Activated CD4-positive, alpha-beta T cell treated with anti-CD3 and anti-CD28 coated beads for 36 hours (primary cell): ENCODE results near the gene LY6G6D. TPM values are rescaled to one million over a fixed set of nuclear protein-coding genes. Genes with fewer than 3 reads are reported as not detected.

ENCODE experiments used
- ATAC-seq: fragments of 200-7000 bp; cut with Tn5 transposase; one replicate; pipeline ENCODE4 v1.10.0; 2021; ENCODE audit warnings: mild to moderate bottlenecking, moderate library complexity
- CTCF ChIA-PET: fragments of 350-600 bp; sonication (Branson Sonifier 250); formaldehyde crosslinking; loops from one replicate; lab custom pipeline; 2021; ENCODE audit warnings: antibody characterized with exemption; lab: Charles Lee
- POLR2A ChIA-PET: fragments of 350-600 bp; sonication (Branson Sonifier 250); formaldehyde crosslinking; loops from one replicate; lab custom pipeline; 2021; ENCODE audit warnings: antibody characterized with exemption, inconsistent platforms; lab: Charles Lee
- DNase-seq: peaks from one replicate; pipeline ENCODE4 v3.0.0-alpha.2; 2020
- H3K27ac Mint-ChIP-seq: one replicate; pipeline ENCODE4 v1.8.0; 2021; ENCODE audit warnings: mixed read lengths
- H3K27me3 Mint-ChIP-seq: one replicate; pipeline ENCODE4 v1.8.0; 2021; ENCODE audit warnings: mixed read lengths
- H3K36me3 Mint-ChIP-seq: one replicate; pipeline ENCODE4 v1.8.0; 2021; ENCODE audit warnings: low read depth, mixed read lengths
- H3K4me1 Mint-ChIP-seq: one replicate; pipeline ENCODE4 v1.8.0; 2021; ENCODE audit warnings: mixed read lengths
- H3K4me3 Mint-ChIP-seq: one replicate; pipeline ENCODE4 v1.8.0; 2021; ENCODE audit warnings: mild to moderate bottlenecking, moderate library complexity, mixed read lengths
- H3K9me3 Mint-ChIP-seq: one replicate; pipeline ENCODE4 v1.8.0; 2021; ENCODE audit warnings: low read depth, mixed read lengths
- intact Hi-C, 2 experiments: fragments of 100-400 bp; cut with DNase I in 1 of 2; cut with micrococcal nuclease in 1 of 2; formaldehyde crosslinking; loops; one replicate each; pipeline versions ENCODE4 v1.14.2 to v1.15.1; 2022 to 2024; cut with DNase I, micrococcal nuclease
- microRNA-seq: library from miRNA; unstranded; fragments of <30 nt; microRNA quantifications from one replicate; pipeline ENCODE4 v1.2.0, GENCODE V29; 2021; ENCODE audit warnings: borderline replicate concordance
- total RNA-seq, 2 experiments: library from RNA; stranded (reverse); gene quantifications; one replicate each; pipeline ENCODE4 v1.2.3, GENCODE V29; 2021

LY6G6D gene
- total RNA-seq, 2 experiments from 2014 or later, result not detected

GRCh38 chr6:31765559-31765909 is 50.4 kb downstream of the LY6G6D start:
- CTCF ChIA-PET, result no interaction called here
- Mint-ChIP-seq H3K4me3 (no peak overlapping the region), H3K27ac (no peak overlapping the region), H3K4me1 (no peaks in the 10 kb centered on the region), H3K36me3 (peaks cover 22% of the 10 kb centered on the region), H3K9me3 (no peaks in the 10 kb centered on the region), H3K27me3 (no peaks in the 10 kb centered on the region)
- no peak for ATAC-seq
- intact Hi-C loops, result no loop called here
- POLR2A ChIA-PET, result interaction anchor here (0.6 to 0.9 kb wide), 2 partner anchors 141 to 359 kb away, joined by 3 read pairs; no protein-coding TSS in a partner anchor
- DNase-seq, result no peak

DNA sequence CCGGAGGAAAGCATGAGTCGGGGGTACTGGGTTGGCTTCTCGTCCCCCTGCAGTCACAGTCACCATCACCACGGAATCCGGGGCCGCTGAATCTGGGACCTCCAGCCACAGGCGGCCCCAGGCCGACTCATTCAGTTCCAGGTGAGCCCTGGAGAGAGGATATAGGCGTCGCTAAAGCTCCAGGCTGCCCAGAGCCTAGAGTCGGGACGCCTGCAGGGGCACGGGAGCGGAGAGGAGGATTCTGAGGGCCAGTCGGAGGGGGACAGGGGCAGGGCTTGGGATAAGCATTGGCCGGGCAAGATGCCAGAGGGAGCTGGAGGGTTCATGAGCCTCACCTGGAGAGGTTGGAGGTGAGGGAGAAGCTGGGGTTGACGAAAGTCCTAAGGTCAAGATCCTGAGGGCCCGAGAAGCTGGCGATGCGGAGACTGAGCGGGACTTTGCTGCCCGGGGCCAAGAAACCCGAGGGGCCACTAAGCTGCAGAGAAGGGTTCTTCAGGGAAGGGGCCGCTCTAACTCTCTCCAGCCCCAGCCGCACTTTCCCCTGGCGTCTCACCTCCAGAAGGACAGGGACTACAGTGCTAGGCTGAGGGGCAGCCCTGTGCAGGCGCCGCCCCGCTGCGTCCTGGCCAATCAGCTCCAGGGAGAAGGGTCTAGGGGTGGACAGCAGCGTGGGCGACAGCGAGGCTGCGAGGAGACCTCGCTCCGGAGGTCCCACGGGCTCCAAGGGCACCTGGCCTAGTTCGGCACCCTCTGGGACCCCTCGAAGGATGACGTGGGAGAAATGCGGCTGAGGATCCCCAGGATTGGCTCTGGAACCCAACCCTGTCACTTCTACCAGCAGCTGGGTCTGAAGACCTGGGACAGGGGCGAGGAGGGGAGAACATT is 51.0 kb downstream of the LY6G6D start:
- POLR2A ChIA-PET, result interaction anchor here (0.6 to 0.9 kb wide), 2 partner anchors 142 to 359 kb away, joined by 3 read pairs; no protein-coding TSS in a partner anchor

GRCh38 chr6:31767096-31767645 is 52.0 kb downstream of the LY6G6D start:
- DNase-seq (no peak), ATAC-seq (no peak)
- ChIA-PET CTCF (no interaction called here), POLR2A (no interaction called here)
- intact Hi-C loops, result no loop called here
- H3K27me3 Mint-ChIP-seq, result no peaks in the 10 kb centered on the region
- no peak overlapping the region for H3K4me3 Mint-ChIP-seq
- H3K9me3 Mint-ChIP-seq, result no peaks in the 10 kb centered on the region
- no peak overlapping the region for H3K27ac Mint-ChIP-seq
- peaks cover 16% of the 10 kb centered on the region for H3K36me3 Mint-ChIP-seq
- H3K4me1 Mint-ChIP-seq, result peaks cover 8% of the 10 kb centered on the region

More for the DNA sequence above, 51.0 kb downstream of the LY6G6D start:
- CTCF ChIA-PET, result interaction anchor here (0.6 kb wide), 1 partner anchor 25 kb away, joined by 3 read pairs; no protein-coding TSS in a partner anchor
- Mint-ChIP-seq H3K27me3 (no peaks in the 10 kb centered on the region), H3K4me3 (no peak overlapping the region), H3K4me1 (peaks cover under 1% of the 10 kb centered on the region), H3K36me3 (peaks cover 17% of the 10 kb centered on the region), H3K9me3 (no peaks in the 10 kb centered on the region), H3K27ac (no peak overlapping the region)
- ATAC-seq (no peak), DNase-seq (no peak)
- intact Hi-C loops, result no loop called here

Small RNA genes lying within 50 kb of the gene (microRNA-seq; reads per million reads assigned to microRNA genes)
- not detected for gene MIR4646

Other genes with a start within 250 kb of the LY6G6D start
- gene MICB, start 217.2 kb upstream of the LY6G6D start, total RNA-seq, result 10 to 100 TPM; 19.6 to 19.7 TPM
- not detected for gene MCCD1, start 186.4 kb upstream of the LY6G6D start, total RNA-seq
- gene DDX39B, start 173.3 kb upstream of the LY6G6D start, total RNA-seq, result 100 to 1,000 TPM; 517 to 569 TPM
- 1 to 10 TPM; 1.9 to 2.1 TPM for gene ATP6V1G2, start 168.7 kb upstream of the LY6G6D start, total RNA-seq
- 10 to 100 TPM; 18.1 to 19.0 TPM for gene NFKBIL1, start 167.7 kb upstream of the LY6G6D start, total RNA-seq
- 100 to 1,000 TPM; 396 to 570 TPM for gene LTA, start 143.1 kb upstream of the LY6G6D start, total RNA-seq
- 10 to 100 TPM; 82.3 to 93.3 TPM for gene TNF, start 139.8 kb upstream of the LY6G6D start, total RNA-seq
- 10 to 100 TPM; 44.9 to 73.3 TPM for gene LTB, start 132.9 kb upstream of the LY6G6D start, total RNA-seq
- gene LST1, start 129.1 kb upstream of the LY6G6D start, total RNA-seq, result 10 to 100 TPM in 1 of 2 experiments, 1 to 10 TPM in 1; 9.1 to 11.1 TPM
- gene NCR3, start 122.3 kb upstream of the LY6G6D start, total RNA-seq, result 1 to 10 TPM; 5.4 to 6.6 TPM
- gene AIF1, start 100.1 kb upstream of the LY6G6D start, total RNA-seq, result 10 to 100 TPM; 89.2 to 96.1 TPM
- gene PRRC2A, start 94.6 kb upstream of the LY6G6D start, total RNA-seq, result 100 to 1,000 TPM; 255 to 280 TPM
- gene BAG6, start 62.7 kb upstream of the LY6G6D start, total RNA-seq, result 100 to 1,000 TPM; 334 to 339 TPM
- gene APOM, start 59.5 kb upstream of the LY6G6D start, total RNA-seq, result 1 to 10 TPM; 3.4 to 4.0 TPM
- gene C6orf47, start 54.6 kb upstream of the LY6G6D start, total RNA-seq, result 10 to 100 TPM; 10.1 to 11.7 TPM
- gene GPANK1, start 50.4 kb upstream of the LY6G6D start, total RNA-seq, result 10 to 100 TPM; 35.2 to 42.8 TPM
- gene CSNK2B, start 49.3 kb upstream of the LY6G6D start, total RNA-seq, result 100 to 1,000 TPM; 239 to 346 TPM
- 10 to 100 TPM; 11.3 to 15.5 TPM for gene LY6G5B, start 45.4 kb upstream of the LY6G6D start, total RNA-seq
- 1 to 10 TPM; 1.2 to 1.5 TPM for gene LY6G5C, start 34.3 kb upstream of the LY6G6D start, total RNA-seq
- 10 to 100 TPM; 20.9 to 25.1 TPM for gene ABHD16A, start 12.0 kb upstream of the LY6G6D start, total RNA-seq
- not detected for gene LY6G6F, start 8.5 kb upstream of the LY6G6D start, total RNA-seq
- not detected for gene LY6G6C, start 6.4 kb downstream of the LY6G6D start, total RNA-seq
- not detected for gene MPIG6B, start 8.0 kb downstream of the LY6G6D start, total RNA-seq
- gene DDAH2, start 14.0 kb downstream of the LY6G6D start, total RNA-seq, result 1 to 10 TPM; 4.4 to 5.6 TPM
- gene CLIC1, start 21.2 kb downstream of the LY6G6D start, total RNA-seq, result 100 to 1,000 TPM; 357 to 438 TPM
- 100 to 1,000 TPM in 1 of 2 experiments, 10 to 100 TPM in 1; 92.1 to 126 TPM for gene MSH5, start 24.7 kb downstream of the LY6G6D start, total RNA-seq
- 10 to 100 TPM; 12.2 to 13.2 TPM for gene SAPCD1, start 47.3 kb downstream of the LY6G6D start, total RNA-seq
- 1 to 10 TPM; 1.4 to 1.5 TPM for gene VWA7, start 62.0 kb downstream of the LY6G6D start, total RNA-seq
- gene VARS1, start 80.4 kb downstream of the LY6G6D start, total RNA-seq, result 100 to 1,000 TPM; 147 to 169 TPM
- gene LSM2, start 91.6 kb downstream of the LY6G6D start, total RNA-seq, result 100 to 1,000 TPM; 112 to 124 TPM
- gene HSPA1L, start 99.9 kb downstream of the LY6G6D start, total RNA-seq, result 1 to 10 TPM; 1.9 to 2.2 TPM
- gene HSPA1A, start 100.2 kb downstream of the LY6G6D start, total RNA-seq, result 10 to 100 TPM; 56.1 to 64.7 TPM
- 10 to 100 TPM; 54.6 to 61.1 TPM for gene HSPA1B, start 112.4 kb downstream of the LY6G6D start, total RNA-seq
- gene NEU1, start 147.5 kb downstream of the LY6G6D start, total RNA-seq, result 10 to 100 TPM; 11.6 to 11.8 TPM
- gene SLC44A4, start 163.6 kb downstream of the LY6G6D start, total RNA-seq, result under 1 TPM; 0.19 to 0.27 TPM
- gene EHMT2, start 182.3 kb downstream of the LY6G6D start, total RNA-seq, result 10 to 100 TPM; 50.1 to 60.4 TPM
- 1 to 10 TPM; 1.9 to 2.4 TPM for gene ZBTB12, start 186.7 kb downstream of the LY6G6D start, total RNA-seq
- gene C2, start 212.4 kb downstream of the LY6G6D start, total RNA-seq, result 1 to 10 TPM in 1 of 2 experiments, under 1 TPM in 1; 0.96 to 1.5 TPM
- under 1 TPM; 0.69 to 0.96 TPM for gene CFB, start 230.7 kb downstream of the LY6G6D start, total RNA-seq
- gene NELFE, start 243.6 kb downstream of the LY6G6D start, total RNA-seq, result 10 to 100 TPM; 74.3 to 95.1 TPM
- gene SKIC2, start 243.8 kb downstream of the LY6G6D start, total RNA-seq, result 100 to 1,000 TPM in 1 of 2 experiments, 10 to 100 TPM in 1; 90.2 to 104 TPM